HUES64 (cell line): ENCODE data around the gene DMRTA1. TPM values are rescaled to one million over a fixed set of nuclear protein-coding genes. Genes with fewer than 3 reads are reported as not detected.

Source experiments
- H3K27ac ChIP-seq: 2 replicates; pipeline ENCODE4 v1.7.0; 2013; ENCODE audit warnings: low read depth, low read length, inconsistent platforms
- H3K27me3 ChIP-seq: 2 replicates; pipeline ENCODE4 v1.6.1; 2013; ENCODE audit warnings: mild to moderate bottlenecking, low read length; ENCODE audit not compliant: insufficient read depth
- H3K36me3 ChIP-seq: 2 replicates; pipeline ENCODE4 v1.6.1; 2013; ENCODE audit warnings: mild to moderate bottlenecking, low read length; ENCODE audit not compliant: insufficient read depth
- H3K4me1 ChIP-seq: 2 replicates; pipeline ENCODE4 v1.6.1; 2013; ENCODE audit warnings: mild to moderate bottlenecking, low read length, moderate library complexity; ENCODE audit not compliant: insufficient read depth
- H3K4me3 ChIP-seq: 2 replicates; pipeline ENCODE4 v1.5.1; 2013; ENCODE audit warnings: mild to moderate bottlenecking, low read length, moderate library complexity
- H3K9ac ChIP-seq: 2 replicates; pipeline ENCODE4 v1.6.1; 2013; ENCODE audit warnings: mild to moderate bottlenecking, low read depth, low read length
- H3K9me3 ChIP-seq: 2 replicates; pipeline ENCODE4 v1.6.1; 2013; ENCODE audit warnings: low read depth, low read length; ENCODE audit not compliant: insufficient read depth
- WGBS: fragments of 150-250, 120-280 bp; methylation state at CpG from one replicate; pipeline ENCODE4 v1.1.7; 2013; ENCODE audit warnings: missing lambda C conversion rate; 5-methylcytosine and 5-hydroxymethylcytosine counted together
- polyA plus RNA-seq, 2 experiments: library from polyadenylated mRNA; stranded (reverse); fragments of 50-300 nt; gene quantifications; one replicate each; pipeline ENCODE4 v1.2.3, GENCODE V29; 2013

The DMRTA1 gene
- 2.9 TPM for polyA plus RNA-seq (2013, experiment 1 of 2)
- polyA plus RNA-seq (2013, experiment 2 of 2) = 3.6 TPM

- under 1% methylated on average over 24 of the region's 24 CpGs for WGBS
- H3K9ac ChIP-seq = peak within 1 kb of the TSS; percentile 72
- peak within 1 kb of the TSS; percentile 90 for H3K4me3 ChIP-seq
- H3K27ac ChIP-seq = peak within 1 kb of the TSS; percentile 65; the same call in 1 of the 2 replicates
- peaks cover 18% of the 10 kb centered on the region for H3K4me1 ChIP-seq
- H3K9me3 ChIP-seq = no peaks in the 10 kb centered on the region; the same call in 1 of the 2 replicates
- peaks cover 7% of the 10 kb centered on the region for H3K36me3 ChIP-seq
- H3K27me3 ChIP-seq = peaks cover 9% of the 10 kb centered on the region; the same call in 1 of the 2 replicates
These were observed at the start of gene DMRTA1 for GRCh38 chr9:22446589-22446949. Gene DMRTA1 (plus strand): TSS chr9:22446824. CDS start chr9:22447066, 242 bp downstream.

- H3K4me3 ChIP-seq = no peak overlapping the region
- 89% methylated on average over 2 of the region's 2 CpGs for WGBS
- H3K36me3 ChIP-seq = no peaks in the 10 kb centered on the region
- H3K4me1 ChIP-seq = no peaks in the 10 kb centered on the region
- no peaks in the 10 kb centered on the region for H3K9me3 ChIP-seq
- H3K27me3 ChIP-seq = no peaks in the 10 kb centered on the region
- H3K9ac ChIP-seq = no peak overlapping the region
- no peak overlapping the region for H3K27ac ChIP-seq
These were observed 45.0 kb upstream of the DMRTA1 start for GRCh38 chr9:22401671-22402070.

GRCh38 chr9:22405869-22406659 lies 40.6 kb upstream of the DMRTA1 start:
- Histone ChIP-seq H3K27ac (no peak overlapping the region), H3K36me3 (no peaks in the 10 kb centered on the region), H3K9me3 (no peaks in the 10 kb centered on the region), H3K27me3 (no peaks in the 10 kb centered on the region), H3K9ac (no peak overlapping the region), H3K4me3 (no peak overlapping the region), H3K4me1 (no peaks in the 10 kb centered on the region)
- WGBS = 94% methylated on average over 13 of the region's 13 CpGs

GRCh38 chr9:22413884-22414283 lies 32.7 kb upstream of the DMRTA1 start:
- Histone ChIP-seq H3K9ac (no peak overlapping the region), H3K36me3 (no peaks in the 10 kb centered on the region), H3K4me1 (peaks cover 6% of the 10 kb centered on the region; the same call in 1 of the 2 replicates), H3K27ac (no peak overlapping the region), H3K9me3 (no peaks in the 10 kb centered on the region), H3K4me3 (no peak overlapping the region), H3K27me3 (no peaks in the 10 kb centered on the region)
- 96% methylated on average over 1 of the region's 1 CpG for WGBS

- no peak overlapping the region for H3K9ac ChIP-seq
- WGBS = 83% methylated on average over 4 of the region's 5 CpGs
- H3K27me3 ChIP-seq = no peaks in the 10 kb centered on the region
These were observed 30.5 kb upstream of the DMRTA1 start for GRCh38 chr9:22415941-22416691.

GRCh38 chr9:22416692-22417060 lies 29.9 kb upstream of the DMRTA1 start:
- no peaks in the 10 kb centered on the region for H3K36me3 ChIP-seq
- H3K27me3 ChIP-seq = no peaks in the 10 kb centered on the region

More at GRCh38 chr9:22415941-22416691, 30.5 kb upstream of the DMRTA1 start:
- Histone ChIP-seq H3K4me1 (peaks cover 6% of the 10 kb centered on the region; the same call in 1 of the 2 replicates), H3K27ac (no peak overlapping the region), H3K9me3 (no peaks in the 10 kb centered on the region), H3K36me3 (no peaks in the 10 kb centered on the region), H3K4me3 (no peak overlapping the region)

GRCh38 chr9:22423566-22423965 lies 23.1 kb upstream of the DMRTA1 start:
- H3K4me3 ChIP-seq = no peak overlapping the region
- no CpG with 5 or more reads among the region's 1 CpG for WGBS
- no peaks in the 10 kb centered on the region for H3K36me3 ChIP-seq
- H3K27me3 ChIP-seq = no peaks in the 10 kb centered on the region
- H3K9ac ChIP-seq = no peak overlapping the region
- H3K4me1 ChIP-seq = peaks cover 6% of the 10 kb centered on the region
- H3K27ac ChIP-seq = no peak overlapping the region
- no peaks in the 10 kb centered on the region for H3K9me3 ChIP-seq

More at GRCh38 chr9:22416692-22417060, 29.9 kb upstream of the DMRTA1 start:
- 89% methylated on average over 1 of the region's 1 CpG for WGBS
- H3K9ac ChIP-seq = no peak overlapping the region
- no peak overlapping the region for H3K4me3 ChIP-seq
- peaks cover 6% of the 10 kb centered on the region; the same call in 1 of the 2 replicates for H3K4me1 ChIP-seq
- H3K9me3 ChIP-seq = no peaks in the 10 kb centered on the region
- no peak overlapping the region for H3K27ac ChIP-seq

- Histone ChIP-seq H3K9me3 (no peaks in the 10 kb centered on the region), H3K4me1 (peaks cover 13% of the 10 kb centered on the region), H3K27ac (no peak overlapping the region), H3K9ac (no peak overlapping the region), H3K4me3 (no peak overlapping the region), H3K36me3 (no peaks in the 10 kb centered on the region), H3K27me3 (no peaks in the 10 kb centered on the region)
- WGBS = 96% methylated on average over 2 of the region's 2 CpGs
These were observed 22.0 kb upstream of the DMRTA1 start for GRCh38 chr9:22424616-22425015.

GRCh38 chr9:22425551-22425950 lies 21.1 kb upstream of the DMRTA1 start:
- Histone ChIP-seq H3K27me3 (no peaks in the 10 kb centered on the region), H3K4me3 (no peak overlapping the region)
- WGBS = 57% methylated on average over 4 of the region's 4 CpGs

GRCh38 chr9:22427226-22427880 lies 19.3 kb upstream of the DMRTA1 start:
- H3K36me3 ChIP-seq = no peaks in the 10 kb centered on the region
- no peak overlapping the region for H3K9ac ChIP-seq
- H3K4me1 ChIP-seq = peaks cover 32% of the 10 kb centered on the region
- WGBS = 89% methylated on average over 1 of the region's 5 CpGs
- H3K9me3 ChIP-seq = no peaks in the 10 kb centered on the region
- H3K4me3 ChIP-seq = no peak overlapping the region
- H3K27me3 ChIP-seq = no peaks in the 10 kb centered on the region
- H3K27ac ChIP-seq = no peak overlapping the region

More at GRCh38 chr9:22425551-22425950, 21.1 kb upstream of the DMRTA1 start:
- no peak overlapping the region for H3K9ac ChIP-seq
- no peaks in the 10 kb centered on the region for H3K36me3 ChIP-seq
- no peaks in the 10 kb centered on the region for H3K9me3 ChIP-seq
- no peak overlapping the region for H3K27ac ChIP-seq
- H3K4me1 ChIP-seq = peaks cover 22% of the 10 kb centered on the region

GRCh38 chr9:22433691-22434090 lies 12.9 kb upstream of the DMRTA1 start:
- no peak overlapping the region for H3K27ac ChIP-seq
- 98% methylated on average over 15 of the region's 15 CpGs for WGBS
- no peaks in the 10 kb centered on the region for H3K9me3 ChIP-seq
- no peaks in the 10 kb centered on the region for H3K36me3 ChIP-seq
- H3K4me1 ChIP-seq = peaks cover 30% of the 10 kb centered on the region
- no peak overlapping the region for H3K9ac ChIP-seq
- no peak overlapping the region for H3K4me3 ChIP-seq
- H3K27me3 ChIP-seq = no peaks in the 10 kb centered on the region
